Measurements from ENCODE around the gene OR13D1. TPM values are rescaled to one million over a fixed set of nuclear protein-coding genes. Genes with fewer than 3 reads are reported as not detected.

OR13D1 gene
- total and polyA plus RNA-seq, 10 of the 15 experiments (the other 5 are each of a cell fraction or from before 2014, with no cell fraction given) = not detected

GRCh38 chr9:104686081-104686480 lies 8.2 kb upstream of the OR13D1 start:
- Histone ChIP-seq H4K20me1 (ENCODE audit: control insufficient read depth, insufficient read depth) (no peaks in the 10 kb centered on the region), H3K4me1 (ENCODE audit: control insufficient read depth, insufficient read depth, low read length) (no peaks in the 10 kb centered on the region), H3K27me3 (replicated peaks in 1 of 2; ENCODE audit: control insufficient read depth in 2 of 2, insufficient read depth in 2 of 2, low read length in 1 of 2) (no peaks in the 10 kb centered on the region), H3K9me3 (replicated peaks; ENCODE audit: control insufficient read depth, insufficient read depth, low read length) (no peaks in the 10 kb centered on the region), H3K79me2 (ENCODE audit: control insufficient read depth, insufficient read depth, low read length) (no peaks in the 10 kb centered on the region), H3K36me3 (ENCODE audit: control insufficient read depth in 2 of 2, insufficient read depth in 2 of 2, low read length in 1 of 2) (no peaks in the 10 kb centered on the region), H3K9ac (ENCODE audit: control insufficient read depth, insufficient read depth, low read length) (no peak overlapping the region), H3K4me3 (no peak overlapping the region), H3K4me2 (ENCODE audit: control insufficient read depth, insufficient read depth) (no peak overlapping the region), H2AFZ (ENCODE audit: control insufficient read depth, low read depth, low read length) (no peak overlapping the region), H3K27ac (ENCODE audit: control insufficient read depth, insufficient read depth) (no peak overlapping the region)
- ATAC-seq = peak; percentile 43; the same call in 2 of the 3 replicates
- in situ Hi-C loops (cut with MboI) (no loop called here), intact Hi-C loops (cut with micrococcal nuclease; ENCODE audit: unreplicated experiment) (no loop called here)
- TF ChIP-seq ASH2L (IDR thresholded peaks at IDR 0.05; ENCODE audit: borderline replicate concordance, low read depth) = no peak
- no peak for TF ChIP-seq JUNB (IDR thresholded peaks at IDR 0.05)
- TF ChIP-seq BHLHE40 (IDR thresholded peaks at IDR 0.05; ENCODE audit: borderline replicate concordance in 1 of 2, low read depth in 2 of 2, low read length in 1 of 2) = no peak
- TF ChIP-seq, protein P1, sequence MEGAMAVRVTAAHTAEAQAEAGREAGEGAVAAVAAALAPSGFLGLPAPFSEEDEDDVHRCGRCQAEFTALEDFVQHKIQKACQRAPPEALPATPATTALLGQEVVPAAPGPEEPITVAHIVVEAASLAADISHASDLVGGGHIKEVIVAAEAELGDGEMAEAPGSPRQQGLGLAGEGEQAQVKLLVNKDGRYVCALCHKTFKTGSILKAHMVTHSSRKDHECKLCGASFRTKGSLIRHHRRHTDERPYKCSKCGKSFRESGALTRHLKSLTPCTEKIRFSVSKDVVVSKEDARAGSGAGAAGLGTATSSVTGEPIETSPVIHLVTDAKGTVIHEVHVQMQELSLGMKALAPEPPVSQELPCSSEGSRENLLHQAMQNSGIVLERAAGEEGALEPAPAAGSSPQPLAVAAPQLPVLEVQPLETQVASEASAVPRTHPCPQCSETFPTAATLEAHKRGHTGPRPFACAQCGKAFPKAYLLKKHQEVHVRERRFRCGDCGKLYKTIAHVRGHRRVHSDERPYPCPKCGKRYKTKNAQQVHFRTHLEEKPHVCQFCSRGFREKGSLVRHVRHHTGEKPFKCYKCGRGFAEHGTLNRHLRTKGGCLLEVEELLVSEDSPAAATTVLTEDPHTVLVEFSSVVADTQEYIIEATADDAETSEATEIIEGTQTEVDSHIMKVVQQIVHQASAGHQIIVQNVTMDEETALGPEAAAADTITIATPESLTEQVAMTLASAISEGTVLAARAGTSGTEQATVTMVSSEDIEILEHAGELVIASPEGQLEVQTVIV (IDR thresholded peaks at IDR 0.05; ENCODE audit: borderline replicate concordance, partially characterized antibody) = no peak
- TF ChIP-seq TARDBP (IDR thresholded peaks at IDR 0.05; ENCODE audit: borderline replicate concordance) = no peak
- TF ChIP-seq NFXL1 (IDR thresholded peaks at IDR 0.05; ENCODE audit: borderline replicate concordance) = no peak
- TF ChIP-seq SUZ12 (IDR thresholded peaks at IDR 0.05; ENCODE audit: unreplicated experiment) = no peak
- TF ChIP-seq ZZZ3 (IDR thresholded peaks at IDR 0.05; ENCODE audit: control insufficient read depth, insufficient read length, low read depth) = no peak
- TF ChIP-seq, protein P2, sequence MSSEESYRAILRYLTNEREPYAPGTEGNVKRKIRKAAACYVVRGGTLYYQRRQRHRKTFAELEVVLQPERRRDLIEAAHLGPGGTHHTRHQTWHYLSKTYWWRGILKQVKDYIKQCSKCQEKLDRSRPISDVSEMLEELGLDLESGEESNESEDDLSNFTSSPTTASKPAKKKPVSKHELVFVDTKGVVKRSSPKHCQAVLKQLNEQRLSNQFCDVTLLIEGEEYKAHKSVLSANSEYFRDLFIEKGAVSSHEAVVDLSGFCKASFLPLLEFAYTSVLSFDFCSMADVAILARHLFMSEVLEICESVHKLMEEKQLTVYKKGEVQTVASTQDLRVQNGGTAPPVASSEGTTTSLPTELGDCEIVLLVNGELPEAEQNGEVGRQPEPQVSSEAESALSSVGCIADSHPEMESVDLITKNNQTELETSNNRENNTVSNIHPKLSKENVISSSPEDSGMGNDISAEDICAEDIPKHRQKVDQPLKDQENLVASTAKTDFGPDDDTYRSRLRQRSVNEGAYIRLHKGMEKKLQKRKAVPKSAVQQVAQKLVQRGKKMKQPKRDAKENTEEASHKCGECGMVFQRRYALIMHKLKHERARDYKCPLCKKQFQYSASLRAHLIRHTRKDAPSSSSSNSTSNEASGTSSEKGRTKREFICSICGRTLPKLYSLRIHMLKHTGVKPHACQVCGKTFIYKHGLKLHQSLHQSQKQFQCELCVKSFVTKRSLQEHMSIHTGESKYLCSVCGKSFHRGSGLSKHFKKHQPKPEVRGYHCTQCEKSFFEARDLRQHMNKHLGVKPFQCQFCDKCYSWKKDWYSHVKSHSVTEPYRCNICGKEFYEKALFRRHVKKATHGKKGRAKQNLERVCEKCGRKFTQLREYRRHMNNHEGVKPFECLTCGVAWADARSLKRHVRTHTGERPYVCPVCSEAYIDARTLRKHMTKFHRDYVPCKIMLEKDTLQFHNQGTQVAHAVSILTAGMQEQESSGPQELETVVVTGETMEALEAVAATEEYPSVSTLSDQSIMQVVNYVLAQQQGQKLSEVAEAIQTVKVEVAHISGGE (CRISPR knock-in tag; IDR thresholded peaks at IDR 0.05) = no peak
- no peak for TF ChIP-seq ETV6 (conservative IDR thresholded peaks at IDR 0.05 in 1 of 2, IDR thresholded peaks at IDR 0.05 in 1 of 2; ENCODE audit: borderline replicate concordance in 1 of 2, low read depth in 1 of 2)
- TF ChIP-seq, protein P3, sequence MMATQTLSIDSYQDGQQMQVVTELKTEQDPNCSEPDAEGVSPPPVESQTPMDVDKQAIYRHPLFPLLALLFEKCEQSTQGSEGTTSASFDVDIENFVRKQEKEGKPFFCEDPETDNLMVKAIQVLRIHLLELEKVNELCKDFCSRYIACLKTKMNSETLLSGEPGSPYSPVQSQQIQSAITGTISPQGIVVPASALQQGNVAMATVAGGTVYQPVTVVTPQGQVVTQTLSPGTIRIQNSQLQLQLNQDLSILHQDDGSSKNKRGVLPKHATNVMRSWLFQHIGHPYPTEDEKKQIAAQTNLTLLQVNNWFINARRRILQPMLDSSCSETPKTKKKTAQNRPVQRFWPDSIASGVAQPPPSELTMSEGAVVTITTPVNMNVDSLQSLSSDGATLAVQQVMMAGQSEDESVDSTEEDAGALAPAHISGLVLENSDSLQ (IDR thresholded peaks at IDR 0.05) = no peak
- TF ChIP-seq FOXM1 (IDR thresholded peaks at IDR 0.05; ENCODE audit: low read depth, low read length) = no peak
- RAD21 ChIA-PET (ENCODE audit: unreplicated experiment) = no interaction called here
- WGBS (ENCODE audit: insufficient coverage, insufficient replicate concordance, low lambda C conversion rate, missing lambda C conversion rate) = 48% methylated on average over 2 of the region's 2 CpGs
- POLR2A ChIA-PET = no interaction called here
- FAIRE-seq = no peak
- BruUV-seq (replicated peaks) = no TSS peak
- CTCF ChIA-PET = interaction anchor here (2.0 kb wide), 1 partner anchor 60 kb away, joined by 5 read pairs; no protein-coding TSS in a partner anchor
- SMC1A ChIA-PET (ENCODE audit: uncharacterized antibody, unreplicated experiment) = no interaction called here
- no peak for DNase-seq (ENCODE audit: low read depth, low spot score)
